ENCODE data around the gene SASH3.

Gene SASH3

GRCh38 chrX:129773649-129774458 lies 5.9 kb upstream of the SASH3 start:
- H3K27ac ChIP-seq: no peak overlapping the region
- DNase-seq (ENCODE audit: low spot score): no peak
- TF ChIP-seq CTCF (conservative IDR thresholded peaks at IDR 0.05; ENCODE audit: low read depth): no peak
- ChIA-PET CTCF (no interaction called here), POLR2A (ENCODE audit: low non-redundant PET) (no interaction called here)

- no peak for DNase-seq (ENCODE audit: low spot score)
- POLR2A ChIA-PET (ENCODE audit: low non-redundant PET): no interaction called here
- TF ChIP-seq CTCF (conservative IDR thresholded peaks at IDR 0.05; ENCODE audit: low read depth): no peak
- CTCF ChIA-PET: no interaction called here
- H3K27ac ChIP-seq: no peak overlapping the region
These were observed 2.3 kb upstream of the SASH3 start for GRCh38 chrX:129777218-129778030.

GRCh38 chrX:129779086-129779672 lies 570 bp upstream of the SASH3 start:
- no peak for TF ChIP-seq CTCF (conservative IDR thresholded peaks at IDR 0.05; ENCODE audit: low read depth)
- CTCF ChIA-PET: interaction anchor here (0.6 kb wide), 1 partner anchor 25 kb away, joined by 4 read pairs; no protein-coding TSS in a partner anchor
- H3K27ac ChIP-seq: no peak overlapping the region
- POLR2A ChIA-PET (ENCODE audit: low non-redundant PET): no interaction called here
- no peak for DNase-seq (ENCODE audit: low spot score)

- DNase-seq (ENCODE audit: low spot score): no peak
- no peak overlapping the region for H3K27ac ChIP-seq
- POLR2A ChIA-PET (ENCODE audit: low non-redundant PET): no interaction called here
- TF ChIP-seq CTCF (conservative IDR thresholded peaks at IDR 0.05; ENCODE audit: low read depth): no peak
- CTCF ChIA-PET: no interaction called here
These were observed 824 bp downstream of the SASH3 start for GRCh38 chrX:129780441-129781105.

GRCh38 chrX:129781134-129781672 lies 1.5 kb downstream of the SASH3 start:
- CTCF ChIA-PET: interaction anchor here (0.6 kb wide), 1 partner anchor 65 kb away, joined by 10 read pairs; no protein-coding TSS in a partner anchor
- DNase-seq (ENCODE audit: low spot score): no peak
- H3K27ac ChIP-seq: no peak overlapping the region
- POLR2A ChIA-PET (ENCODE audit: low non-redundant PET): no interaction called here
- no peak for TF ChIP-seq CTCF (conservative IDR thresholded peaks at IDR 0.05; ENCODE audit: low read depth)
